K562 (cell line): ENCODE data around the gene ABHD17B. TPM values are rescaled to one million over a fixed set of nuclear protein-coding genes. Genes with fewer than 3 reads are reported as not detected.

Source experiments
- CBFA2T2 ChIP-seq: fragments of 450-650 bp; conservative IDR thresholded peaks from 2 replicates; pipeline ENCODE4 v1.6.1; 2017; ENCODE audit warnings: mild to moderate bottlenecking
- CBFB ChIP-seq: sonication (generic); formaldehyde crosslinking; IDR thresholded peaks from 2 replicates; pipeline ENCODE4 v1.4.0; 2020; ENCODE audit warnings: mild to moderate bottlenecking, missing genetic modification reagents
- ETV6 ChIP-seq, 3 experiments: fragments of 150-350 bp in 1 of 3; sonication (generic) in 1 of 3; formaldehyde crosslinking in 1 of 3; IDR thresholded peaks; 2 replicates each; pipeline versions ENCODE4 v1.6.1 to v1.8.0; 2014 to 2022; ENCODE audit warnings: borderline replicate concordance in 2 of 3, low read depth in 2 of 3, antibody characterized with exemption in 1 of 3, low read length in 1 of 3, mild to moderate bottlenecking in 1 of 3, missing genetic modification reagents in 1 of 3
- HSF4 ChIP-seq: fragments of 250-450 bp; sonication (Bioruptor Pico); IDR thresholded peaks from 2 replicates; pipeline ENCODE4 v2.1.2; 2022; ENCODE audit warnings: mild to moderate bottlenecking, moderate library complexity, borderline replicate concordance
- ILF3 ChIP-seq: fragments of 450-650 bp; IDR thresholded peaks from 2 replicates; pipeline ENCODE4 v1.6.1; 2018; ENCODE audit warnings: antibody characterized with exemption, mild to moderate bottlenecking, moderate library complexity, borderline replicate concordance
- KAT8 ChIP-seq: fragments of 450-650 bp; IDR thresholded peaks from 2 replicates; pipeline ENCODE4 v1.6.1; 2016; ENCODE audit warnings: low read depth, mild to moderate bottlenecking
- MCM2 ChIP-seq: fragments of 450-650 bp; IDR thresholded peaks from 2 replicates; pipeline ENCODE4 v1.6.1; 2017; ENCODE audit warnings: low read depth, mild to moderate bottlenecking
- POLR3G ChIP-seq: IDR thresholded peaks from 2 replicates; pipeline ENCODE4 v1.6.1; 2011; ENCODE audit not compliant: insufficient read length, insufficient replicate concordance; ENCODE audit errors: extremely low read depth
- RBM34 ChIP-seq: fragments of 200-400 bp; formaldehyde crosslinking; IDR thresholded peaks from 2 replicates; pipeline ENCODE4 v1.6.1; 2018; ENCODE audit warnings: low read length, borderline replicate concordance; ENCODE audit not compliant: insufficient read depth
- SETDB1 ChIP-seq: IDR thresholded peaks from one replicate; pipeline ENCODE4 v1.6.1; 2012; ENCODE audit warnings: low read length, control low read depth, inconsistent platforms
- TBL1XR1 ChIP-seq, 2 experiments: IDR thresholded peaks; 2 replicates each; pipeline ENCODE4 v1.6.1; 2012; ENCODE audit warnings: improper control_type of control experiment in 2 of 2, low read length in 2 of 2, mild to moderate bottlenecking in 1 of 2
- THRAP3 ChIP-seq: fragments of 450-650 bp; IDR thresholded peaks from 2 replicates; pipeline ENCODE4 v1.6.1; 2016; ENCODE audit warnings: mild to moderate bottlenecking, inconsistent platforms, borderline replicate concordance
- ZBED1 ChIP-seq: IDR thresholded peaks from 2 replicates; pipeline ENCODE4 v1.6.1; 2014
- ZNF184 ChIP-seq: sonication (generic); formaldehyde crosslinking; IDR thresholded peaks from 2 replicates; pipeline ENCODE4 v1.5.0; 2020; ENCODE audit warnings: missing genetic modification reagents
- ZNF507 ChIP-seq: conservative IDR thresholded peaks from 2 replicates; pipeline ENCODE4 v1.6.1; 2017; ENCODE audit warnings: missing genetic modification characterization, missing compliant biosample characterization
- ZNF561 ChIP-seq: fragments of 450-650 bp; formaldehyde crosslinking; conservative IDR thresholded peaks from 2 replicates; pipeline ENCODE4 v1.4.0; 2020; ENCODE audit warnings: mild to moderate bottlenecking, moderate library complexity
- polyA plus RNA-seq, 8 experiments: library from polyadenylated mRNA; depleted of rRNA in 4 of 8; stranded (reverse) in 5 of 8; unstranded in 3 of 8; fragments of >200 nt; fragmentation: Nextera tagmentation in 2 of 8; fragmentation: Illumina TruSeq in 1 of 8; extraction: Ambion mirVana in 2 of 8; extraction: Trizol in 1 of 8; gene quantifications; 2 replicates each; pipeline versions ENCODE4 v1.2.1 to v1.2.3, GENCODE V29; 2011 to 2014; ENCODE audit warnings: inconsistent platforms in 1 of 8, missing spikeins in 1 of 8
- total RNA-seq, 7 experiments: library from RNA; depleted of rRNA in 6 of 7; stranded (reverse); fragments of >200 nt in 6 of 7; fragmentation: Illumina TruSeq in 2 of 7; extraction: Trizol in 2 of 7; gene quantifications; 2 replicates each; pipeline versions ENCODE4 v1.2.1 to v1.2.3, GENCODE V29; 2011 to 2021; ENCODE audit warnings: low replicate concordance in 1 of 7
- TF ChIP-seq, protein P1 (sequence below): fragments of 450-650 bp; IDR thresholded peaks from 2 replicates; pipeline ENCODE4 v1.6.1; 2016; ENCODE audit warnings: low read depth, mild to moderate bottlenecking, moderate library complexity
- TF ChIP-seq, protein P2 (sequence below), 2 experiments: fragments of 450-650 bp; IDR thresholded peaks; 2 replicates each; pipeline ENCODE4 v1.6.1; 2018; ENCODE audit warnings: mild to moderate bottlenecking in 2 of 2, low read depth in 1 of 2; ENCODE audit not compliant: partially characterized antibody in 2 of 2
- TF ChIP-seq, protein P3 (sequence below): sonication (generic); formaldehyde crosslinking; IDR thresholded peaks from 2 replicates; pipeline ENCODE4 v1.8.0; 2022; ENCODE audit warnings: mild to moderate bottlenecking, missing genetic modification reagents, borderline replicate concordance
- TF ChIP-seq, protein P4 (sequence below): fragments of 450-650 bp; formaldehyde crosslinking; IDR thresholded peaks from 2 replicates; pipeline ENCODE4 v1.4.0; 2020; ENCODE audit warnings: mild to moderate bottlenecking, moderate library complexity

The ABHD17B gene
- total and polyA plus RNA-seq, 9 of the 15 experiments (the other 6 are each of a cell fraction or from before 2014, with no cell fraction given), result 1.9 to 13.4 (median 10.1) TPM

DNA sequence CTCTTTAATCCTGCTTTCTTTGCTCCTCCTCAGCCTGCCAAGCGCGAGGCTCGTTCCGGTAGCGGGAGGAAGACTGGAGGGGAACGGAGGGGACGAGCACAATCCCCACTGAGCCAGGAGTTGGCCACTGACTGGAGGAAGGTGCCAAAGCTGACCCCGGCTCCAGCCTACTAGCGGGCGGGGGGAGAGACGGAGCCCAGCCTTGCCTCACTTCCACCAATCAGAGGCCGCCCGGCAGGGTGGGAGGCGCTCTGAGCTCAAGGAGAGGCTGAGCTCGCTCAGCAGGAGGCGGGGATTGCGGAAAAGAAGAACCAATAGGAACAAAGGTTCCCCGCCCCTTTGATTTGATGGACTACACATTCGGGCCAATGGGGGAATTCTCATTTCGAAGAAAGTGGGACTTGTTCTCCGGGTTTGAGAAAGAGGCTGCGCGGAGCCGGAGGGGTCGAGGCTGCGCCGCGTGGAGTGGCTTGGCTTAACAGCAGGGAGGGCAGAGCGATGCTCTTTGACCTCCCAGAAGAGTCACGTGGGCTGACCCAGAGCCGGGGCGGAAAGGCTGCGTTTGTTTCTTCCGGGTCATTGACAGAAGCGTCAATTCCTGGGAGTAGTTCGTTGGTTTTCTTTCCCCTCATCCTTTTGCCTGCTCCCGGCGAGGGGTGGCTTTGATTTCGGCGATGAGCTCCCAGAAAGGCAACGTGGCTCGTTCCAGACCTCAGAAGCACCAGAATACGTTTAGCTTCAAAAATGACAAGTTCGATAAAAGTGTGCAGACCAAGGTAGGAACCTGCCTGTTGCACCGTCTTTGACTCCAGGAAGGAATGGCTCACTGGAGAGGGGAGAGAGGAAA, at the start of gene ABHD17B, which contains the start of gene C9orf85 (continued):
- TF ChIP-seq ETV6 (IDR thresholded peaks at IDR 0.05; ENCODE audit: borderline replicate concordance in 1 of 2, low read depth in 2 of 2, low read length in 1 of 2), result no peak
- no peak for TF ChIP-seq ETV6 (CRISPR knock-in tag; IDR thresholded peaks at IDR 0.05; ENCODE audit: borderline replicate concordance)
- TF ChIP-seq, protein P1, sequence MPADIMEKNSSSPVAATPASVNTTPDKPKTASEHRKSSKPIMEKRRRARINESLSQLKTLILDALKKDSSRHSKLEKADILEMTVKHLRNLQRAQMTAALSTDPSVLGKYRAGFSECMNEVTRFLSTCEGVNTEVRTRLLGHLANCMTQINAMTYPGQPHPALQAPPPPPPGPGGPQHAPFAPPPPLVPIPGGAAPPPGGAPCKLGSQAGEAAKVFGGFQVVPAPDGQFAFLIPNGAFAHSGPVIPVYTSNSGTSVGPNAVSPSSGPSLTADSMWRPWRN, result no peak
- no peak for TF ChIP-seq HSF4
- TF ChIP-seq ILF3, result no peak
- TF ChIP-seq RBM34, result no peak
- TF ChIP-seq CBFA2T2, result peak; percentile 67
- TF ChIP-seq, protein P2, sequence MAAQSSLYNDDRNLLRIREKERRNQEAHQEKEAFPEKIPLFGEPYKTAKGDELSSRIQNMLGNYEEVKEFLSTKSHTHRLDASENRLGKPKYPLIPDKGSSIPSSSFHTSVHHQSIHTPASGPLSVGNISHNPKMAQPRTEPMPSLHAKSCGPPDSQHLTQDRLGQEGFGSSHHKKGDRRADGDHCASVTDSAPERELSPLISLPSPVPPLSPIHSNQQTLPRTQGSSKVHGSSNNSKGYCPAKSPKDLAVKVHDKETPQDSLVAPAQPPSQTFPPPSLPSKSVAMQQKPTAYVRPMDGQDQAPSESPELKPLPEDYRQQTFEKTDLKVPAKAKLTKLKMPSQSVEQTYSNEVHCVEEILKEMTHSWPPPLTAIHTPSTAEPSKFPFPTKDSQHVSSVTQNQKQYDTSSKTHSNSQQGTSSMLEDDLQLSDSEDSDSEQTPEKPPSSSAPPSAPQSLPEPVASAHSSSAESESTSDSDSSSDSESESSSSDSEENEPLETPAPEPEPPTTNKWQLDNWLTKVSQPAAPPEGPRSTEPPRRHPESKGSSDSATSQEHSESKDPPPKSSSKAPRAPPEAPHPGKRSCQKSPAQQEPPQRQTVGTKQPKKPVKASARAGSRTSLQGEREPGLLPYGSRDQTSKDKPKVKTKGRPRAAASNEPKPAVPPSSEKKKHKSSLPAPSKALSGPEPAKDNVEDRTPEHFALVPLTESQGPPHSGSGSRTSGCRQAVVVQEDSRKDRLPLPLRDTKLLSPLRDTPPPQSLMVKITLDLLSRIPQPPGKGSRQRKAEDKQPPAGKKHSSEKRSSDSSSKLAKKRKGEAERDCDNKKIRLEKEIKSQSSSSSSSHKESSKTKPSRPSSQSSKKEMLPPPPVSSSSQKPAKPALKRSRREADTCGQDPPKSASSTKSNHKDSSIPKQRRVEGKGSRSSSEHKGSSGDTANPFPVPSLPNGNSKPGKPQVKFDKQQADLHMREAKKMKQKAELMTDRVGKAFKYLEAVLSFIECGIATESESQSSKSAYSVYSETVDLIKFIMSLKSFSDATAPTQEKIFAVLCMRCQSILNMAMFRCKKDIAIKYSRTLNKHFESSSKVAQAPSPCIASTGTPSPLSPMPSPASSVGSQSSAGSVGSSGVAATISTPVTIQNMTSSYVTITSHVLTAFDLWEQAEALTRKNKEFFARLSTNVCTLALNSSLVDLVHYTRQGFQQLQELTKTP (IDR thresholded peaks at IDR 0.05; ENCODE audit: low read depth in 1 of 2, partially characterized antibody in 2 of 2), result peak; percentile 43 to 48
- no peak for TF ChIP-seq TBL1XR1 (IDR thresholded peaks at IDR 0.05; ENCODE audit: low read length in 2 of 2)
- no peak for TF ChIP-seq CBFB
- TF ChIP-seq ZBED1, result no peak
- TF ChIP-seq, protein P3, sequence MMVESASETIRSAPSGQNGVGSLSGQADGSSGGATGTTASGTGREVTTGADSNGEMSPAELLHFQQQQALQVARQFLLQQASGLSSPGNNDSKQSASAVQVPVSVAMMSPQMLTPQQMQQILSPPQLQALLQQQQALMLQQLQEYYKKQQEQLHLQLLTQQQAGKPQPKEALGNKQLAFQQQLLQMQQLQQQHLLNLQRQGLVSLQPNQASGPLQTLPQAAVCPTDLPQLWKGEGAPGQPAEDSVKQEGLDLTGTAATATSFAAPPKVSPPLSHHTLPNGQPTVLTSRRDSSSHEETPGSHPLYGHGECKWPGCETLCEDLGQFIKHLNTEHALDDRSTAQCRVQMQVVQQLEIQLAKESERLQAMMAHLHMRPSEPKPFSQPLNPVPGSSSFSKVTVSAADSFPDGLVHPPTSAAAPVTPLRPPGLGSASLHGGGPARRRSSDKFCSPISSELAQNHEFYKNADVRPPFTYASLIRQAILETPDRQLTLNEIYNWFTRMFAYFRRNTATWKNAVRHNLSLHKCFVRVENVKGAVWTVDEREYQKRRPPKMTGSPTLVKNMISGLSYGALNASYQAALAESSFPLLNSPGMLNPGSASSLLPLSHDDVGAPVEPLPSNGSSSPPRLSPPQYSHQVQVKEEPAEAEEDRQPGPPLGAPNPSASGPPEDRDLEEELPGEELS, result no peak
- TF ChIP-seq POLR3G, result no peak
- TF ChIP-seq SETDB1, result no peak
- TF ChIP-seq, protein P4, sequence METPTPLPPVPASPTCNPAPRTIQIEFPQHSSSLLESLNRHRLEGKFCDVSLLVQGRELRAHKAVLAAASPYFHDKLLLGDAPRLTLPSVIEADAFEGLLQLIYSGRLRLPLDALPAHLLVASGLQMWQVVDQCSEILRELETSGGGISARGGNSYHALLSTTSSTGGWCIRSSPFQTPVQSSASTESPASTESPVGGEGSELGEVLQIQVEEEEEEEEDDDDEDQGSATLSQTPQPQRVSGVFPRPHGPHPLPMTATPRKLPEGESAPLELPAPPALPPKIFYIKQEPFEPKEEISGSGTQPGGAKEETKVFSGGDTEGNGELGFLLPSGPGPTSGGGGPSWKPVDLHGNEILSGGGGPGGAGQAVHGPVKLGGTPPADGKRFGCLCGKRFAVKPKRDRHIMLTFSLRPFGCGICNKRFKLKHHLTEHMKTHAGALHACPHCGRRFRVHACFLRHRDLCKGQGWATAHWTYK (CRISPR knock-in tag), result peak; percentile 31; the same call in 1 of the 2 replicates
- TF ChIP-seq ZNF507 (tag), result no peak
- TF ChIP-seq KAT8, result no peak
- TF ChIP-seq ZNF184 (CRISPR knock-in tag), result no peak
- no peak for TF ChIP-seq MCM2
- no peak for TF ChIP-seq THRAP3
- no peak for TF ChIP-seq ZNF561
